Measurements from ENCODE around the gene ETF1. TPM values are rescaled to one million over a fixed set of nuclear protein-coding genes. Genes with fewer than 3 reads are reported as not detected.
A peak's percentile ranks its signal among the peaks of the same experiment; 100 is the strongest.

The ETF1 gene
- total RNA-seq, 1 donor from 2014 or later: 153 TPM

- Mint-ChIP-seq H3K27ac (ENCODE audit: unreplicated experiment) (no peak overlapping the region), H3K27me3 (ENCODE audit: low read depth, unreplicated experiment) (no peaks in the 10 kb centered on the region), H3K4me3 (ENCODE audit: unreplicated experiment) (no peak overlapping the region), H3K9me3 (ENCODE audit: unreplicated experiment) (no peaks in the 10 kb centered on the region), H3K4me1 (ENCODE audit: low read depth, unreplicated experiment) (peaks cover 32% of the 10 kb centered on the region), H3K36me3 (ENCODE audit: low read depth, unreplicated experiment) (peaks cover 1% of the 10 kb centered on the region)
- Histone ChIP-seq H2AFZ (ENCODE audit: low read depth, low read length) (no peak overlapping the region), H3K9ac (ENCODE audit: low read length) (no peak overlapping the region), H3K79me2 (ENCODE audit: insufficient read depth, low read length) (peaks cover 92% of the 10 kb centered on the region), H3K36me3 (ENCODE audit: insufficient read depth, low read length) (peaks cover 7% of the 10 kb centered on the region), H3K4me2 (ENCODE audit: low read length) (no peak overlapping the region), H3K4me1 (ENCODE audit: insufficient read depth, low read length) (peaks cover 14% of the 10 kb centered on the region), H3K27ac (ENCODE audit: low read depth, low read length) (no peak overlapping the region), H3K27me3 (ENCODE audit: insufficient read depth, low read length) (no peaks in the 10 kb centered on the region), H3K4me3 (ENCODE audit: insufficient read depth, low read depth, low read length) (no peak overlapping the region), H3K9me3 (ENCODE audit: insufficient read depth, low read depth, low read length) (no peaks in the 10 kb centered on the region), H4K20me1 (ENCODE audit: insufficient read depth, low read length) (peaks cover 68% of the 10 kb centered on the region)
- no peak for FAIRE-seq
- TF ChIP-seq EZH2 (IDR thresholded peaks at IDR 0.05; ENCODE audit: insufficient read depth, low read length): no peak
- TF ChIP-seq, protein P1, sequence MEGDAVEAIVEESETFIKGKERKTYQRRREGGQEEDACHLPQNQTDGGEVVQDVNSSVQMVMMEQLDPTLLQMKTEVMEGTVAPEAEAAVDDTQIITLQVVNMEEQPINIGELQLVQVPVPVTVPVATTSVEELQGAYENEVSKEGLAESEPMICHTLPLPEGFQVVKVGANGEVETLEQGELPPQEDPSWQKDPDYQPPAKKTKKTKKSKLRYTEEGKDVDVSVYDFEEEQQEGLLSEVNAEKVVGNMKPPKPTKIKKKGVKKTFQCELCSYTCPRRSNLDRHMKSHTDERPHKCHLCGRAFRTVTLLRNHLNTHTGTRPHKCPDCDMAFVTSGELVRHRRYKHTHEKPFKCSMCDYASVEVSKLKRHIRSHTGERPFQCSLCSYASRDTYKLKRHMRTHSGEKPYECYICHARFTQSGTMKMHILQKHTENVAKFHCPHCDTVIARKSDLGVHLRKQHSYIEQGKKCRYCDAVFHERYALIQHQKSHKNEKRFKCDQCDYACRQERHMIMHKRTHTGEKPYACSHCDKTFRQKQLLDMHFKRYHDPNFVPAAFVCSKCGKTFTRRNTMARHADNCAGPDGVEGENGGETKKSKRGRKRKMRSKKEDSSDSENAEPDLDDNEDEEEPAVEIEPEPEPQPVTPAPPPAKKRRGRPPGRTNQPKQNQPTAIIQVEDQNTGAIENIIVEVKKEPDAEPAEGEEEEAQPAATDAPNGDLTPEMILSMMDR (IDR thresholded peaks at IDR 0.05; ENCODE audit: insufficient read depth, low read depth, low read length): no peak
- DNase-seq (ENCODE audit: low read depth): no peak
Observed at GRCh38 chr5:138539791-138540190, 3.2 kb downstream of the ETF1 start.

DNA sequence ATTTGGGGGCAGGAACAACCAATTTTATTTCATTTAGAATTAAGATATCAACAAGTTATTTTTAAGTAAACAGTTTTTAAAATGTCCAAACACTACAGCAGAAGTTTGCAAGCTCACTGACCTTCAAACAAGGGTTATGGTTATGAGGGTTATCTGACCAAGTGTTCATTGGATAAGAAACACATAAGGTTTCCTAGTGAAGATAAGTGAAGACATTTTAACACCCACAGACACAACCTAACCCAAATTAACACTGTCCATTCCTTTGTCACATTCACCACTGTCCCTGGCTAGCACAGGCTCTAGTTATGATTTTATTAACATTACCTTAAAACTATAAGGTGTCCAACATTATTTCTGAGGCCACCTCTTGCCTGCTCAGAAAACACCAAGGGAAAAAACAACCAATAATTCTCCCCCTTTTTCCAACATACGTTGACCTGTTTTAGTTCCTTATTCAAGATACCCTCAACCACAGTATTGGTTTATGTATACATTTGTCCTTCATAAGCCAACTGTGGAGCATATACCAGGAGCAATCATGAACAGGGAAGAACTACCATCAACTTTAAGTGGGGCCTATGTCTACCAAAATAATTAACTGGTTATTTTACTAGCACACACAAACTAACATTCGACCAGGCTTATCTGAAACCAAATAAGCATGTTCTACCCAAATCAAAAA, 4.0 kb downstream of the ETF1 start:
- no peak overlapping the region for H3K27ac Mint-ChIP-seq (ENCODE audit: unreplicated experiment)
- no peak for TF ChIP-seq EZH2 (IDR thresholded peaks at IDR 0.05; ENCODE audit: insufficient read depth, low read length)
- TF ChIP-seq, protein P1 (IDR thresholded peaks at IDR 0.05; ENCODE audit: insufficient read depth, low read depth, low read length): no peak

DNA sequence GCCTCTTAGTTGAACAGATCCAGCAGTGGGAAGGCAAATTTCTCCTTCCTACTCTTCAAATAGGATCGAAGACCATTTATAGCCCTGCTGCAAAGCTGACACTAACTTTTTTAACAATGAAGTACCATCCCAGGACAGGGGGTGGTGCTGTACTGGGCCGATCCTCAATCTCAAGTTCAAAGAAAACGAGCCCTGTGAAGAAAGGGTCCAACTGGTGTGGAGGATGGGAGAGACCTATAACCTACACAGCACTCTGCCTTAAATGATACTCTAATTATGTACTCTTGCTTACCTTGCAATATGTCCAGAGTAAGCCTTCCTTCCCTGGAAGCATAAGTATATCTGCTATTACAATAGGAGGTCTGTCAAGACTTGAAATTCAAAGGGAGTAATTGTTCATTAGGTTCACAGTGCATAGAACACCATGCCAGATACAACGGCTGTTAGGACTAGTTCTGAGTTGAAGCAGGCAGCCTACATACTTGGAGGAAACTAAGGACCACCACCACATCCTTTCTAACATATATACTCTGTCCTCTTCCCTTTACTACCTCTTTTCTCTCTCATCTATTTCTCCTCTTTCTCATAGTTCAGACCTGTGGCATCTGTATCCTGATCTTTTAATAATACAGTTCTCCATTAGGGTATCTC, 6.2 kb downstream of the ETF1 start:
- H3K27ac ChIP-seq (ENCODE audit: low read depth, low read length): no peak overlapping the region
- H3K4me3 ChIP-seq (ENCODE audit: insufficient read depth, low read depth, low read length): no peak overlapping the region
- H3K9me3 Mint-ChIP-seq (ENCODE audit: unreplicated experiment): no peaks in the 10 kb centered on the region
- no peak for TF ChIP-seq EZH2 (IDR thresholded peaks at IDR 0.05; ENCODE audit: insufficient read depth, low read length)
- TF ChIP-seq, protein P1 (IDR thresholded peaks at IDR 0.05; ENCODE audit: insufficient read depth, low read depth, low read length): peak; percentile 30
- no peaks in the 10 kb centered on the region for H3K9me3 ChIP-seq (ENCODE audit: insufficient read depth, low read depth, low read length)
- peaks cover 18% of the 10 kb centered on the region for H3K36me3 ChIP-seq (ENCODE audit: insufficient read depth, low read length)
- H4K20me1 ChIP-seq (ENCODE audit: insufficient read depth, low read length): peaks cover 91% of the 10 kb centered on the region
- H2AFZ ChIP-seq (ENCODE audit: low read depth, low read length): no peak overlapping the region
- H3K36me3 Mint-ChIP-seq (ENCODE audit: low read depth, unreplicated experiment): peaks cover 10% of the 10 kb centered on the region
- H3K4me3 Mint-ChIP-seq (ENCODE audit: unreplicated experiment): peak overlapping the region; percentile 7
- no peak overlapping the region for H3K9ac ChIP-seq (ENCODE audit: low read length)
- H3K4me1 ChIP-seq (ENCODE audit: insufficient read depth, low read length): peaks cover 7% of the 10 kb centered on the region
- DNase-seq (ENCODE audit: low read depth) (no peak), FAIRE-seq (no peak)
- H3K4me1 Mint-ChIP-seq (ENCODE audit: low read depth, unreplicated experiment): peaks cover 32% of the 10 kb centered on the region
- no peak overlapping the region for H3K27ac Mint-ChIP-seq (ENCODE audit: unreplicated experiment)
- no peaks in the 10 kb centered on the region for H3K27me3 ChIP-seq (ENCODE audit: insufficient read depth, low read length)
- H3K27me3 Mint-ChIP-seq (ENCODE audit: low read depth, unreplicated experiment): no peaks in the 10 kb centered on the region
- H3K4me2 ChIP-seq (ENCODE audit: low read length): no peak overlapping the region
- H3K79me2 ChIP-seq (ENCODE audit: insufficient read depth, low read length): peaks cover 95% of the 10 kb centered on the region

More for the DNA sequence above, 4.0 kb downstream of the ETF1 start:
- Mint-ChIP-seq H3K4me1 (ENCODE audit: low read depth, unreplicated experiment) (peaks cover 30% of the 10 kb centered on the region), H3K9me3 (ENCODE audit: unreplicated experiment) (no peaks in the 10 kb centered on the region), H3K4me3 (ENCODE audit: unreplicated experiment) (peak overlapping the region; percentile 64), H3K36me3 (ENCODE audit: low read depth, unreplicated experiment) (peaks cover 1% of the 10 kb centered on the region), H3K27me3 (ENCODE audit: low read depth, unreplicated experiment) (no peaks in the 10 kb centered on the region)
- Histone ChIP-seq H3K9me3 (ENCODE audit: insufficient read depth, low read depth, low read length) (no peaks in the 10 kb centered on the region), H3K79me2 (ENCODE audit: insufficient read depth, low read length) (peaks cover 92% of the 10 kb centered on the region), H3K27ac (ENCODE audit: low read depth, low read length) (no peak overlapping the region), H3K4me3 (ENCODE audit: insufficient read depth, low read depth, low read length) (no peak overlapping the region), H2AFZ (ENCODE audit: low read depth, low read length) (no peak overlapping the region), H3K9ac (ENCODE audit: low read length) (no peak overlapping the region), H3K36me3 (ENCODE audit: insufficient read depth, low read length) (peaks cover 7% of the 10 kb centered on the region), H4K20me1 (ENCODE audit: insufficient read depth, low read length) (peaks cover 75% of the 10 kb centered on the region), H3K4me1 (ENCODE audit: insufficient read depth, low read length) (peaks cover 7% of the 10 kb centered on the region), H3K4me2 (ENCODE audit: low read length) (peak overlapping the region; percentile 19), H3K27me3 (ENCODE audit: insufficient read depth, low read length) (no peaks in the 10 kb centered on the region)
- FAIRE-seq (no peak), DNase-seq (ENCODE audit: low read depth) (no peak)

Measured in astrocyte (in vitro differentiated cells and primary cell).